Adrenal gland (tissue), 5 donors: ENCODE data around the gene GALK2.

ENCODE experiments used
- CTCF ChIP-seq, 6 experiments: fragments of 450-650 bp in 4 of 6; fragments of 200-600 bp in 2 of 6; sonication (generic) in 1 of 6; IDR thresholded peaks; 1 replicate in 5 of 6; 2 replicates in 1 of 6; pipeline versions ENCODE4 v1.5.1 to v1.8.0; 2016 to 2021; ENCODE audit warnings: antibody characterized with exemption in 6 of 6, mild to moderate bottlenecking in 2 of 6, moderate library complexity in 1 of 6
- POLR2A ChIP-seq, 2 donors: fragments of 450-650 bp; IDR thresholded peaks; one replicate each; pipeline ENCODE4 v1.6.1; 2017; ENCODE audit warnings: antibody characterized with exemption in 2 of 2, mild to moderate bottlenecking in 2 of 2, moderate library complexity in 1 of 2
- donor health status: DM: no; HTN: no; CAD: no.

GRCh38 chr15:49148727-49149126 is 21.3 kb upstream of the GALK2 start:
- no peak for TF ChIP-seq POLR2A (IDR thresholded peaks at IDR 0.05)
- no peak for TF ChIP-seq CTCF (IDR thresholded peaks at IDR 0.05)
